HCT116 (cell line): ENCODE data around the gene ENSA. TPM values are rescaled to one million over a fixed set of nuclear protein-coding genes. Genes with fewer than 3 reads are reported as not detected.

ENCODE experiments used
- ATAC-seq: fragments of 200-7000 bp; cut with Tn5 transposase; 2 replicates; pipeline ENCODE4 v1.9.1; 2020; ENCODE audit warnings: mild to moderate bottlenecking, moderate library complexity
- BruUV-seq: library from RNA; stranded (reverse); fragments of 400-500 nt; replicated peaks from 2 replicates; lab custom pipeline; 2021; lab: Mats Ljungman, UMichigan
- CTCF ChIA-PET: fragments of 300-600 bp; sonication (Branson Sonifier 250); formaldehyde crosslinking; loops from one replicate; lab custom pipeline; 2021; ENCODE audit warnings: antibody characterized with exemption; lab: Charles Lee
- POLR2A ChIA-PET: fragments of 300-600, 350-600 bp; sonication (Branson Sonifier 250); formaldehyde crosslinking; loops from one replicate; lab custom pipeline; 2021; ENCODE audit warnings: antibody characterized with exemption; lab: Charles Lee
- RAD21 ChIA-PET, 2 experiments: fragments of 300-600 bp; sonication (Branson Sonifier 250); formaldehyde crosslinking; loops; one replicate each; lab custom pipeline; 2023; ENCODE audit warnings: low total read pairs in 2 of 2; ENCODE audit not compliant: uncharacterized antibody in 2 of 2, unreplicated experiment in 2 of 2, low non-redundant PET in 1 of 2; lab: Charles Lee
- DNase-seq: peaks from one replicate; pipeline ENCODE4 v3.0.0-alpha.2; 2010; ENCODE audit warnings: low read depth, low spot score
- H2AFZ ChIP-seq: fragments of 200-600 bp; shearing (Covaris generic), sonication (generic); 2 replicates; pipeline ENCODE4 v1.6.1; 2017; ENCODE audit warnings: low read depth, mixed run types, mixed read lengths, antibody characterized with exemption, low read length; ENCODE audit not compliant: poor library complexity, severe bottlenecking
- H3K27ac ChIP-seq: 2 replicates; pipeline ENCODE4 v1.5.1; 2012; ENCODE audit warnings: low read depth, low read length
- H3K27me3 ChIP-seq: fragments of 200-600 bp; sonication (generic); 2 replicates; pipeline ENCODE4 v1.6.1; 2016; ENCODE audit warnings: mixed run types, low read length, mixed read lengths; ENCODE audit not compliant: insufficient read depth
- H3K36me3 ChIP-seq, 2 experiments: fragments of 200-500 bp in 1 of 2; fragments of 200-600 bp in 1 of 2; sonication (Bioruptor generic) in 1 of 2; sonication (generic) in 1 of 2; 2 replicates each; pipeline versions ENCODE4 v1.5.1 to v1.6.1; 2014 to 2016; ENCODE audit warnings: low read length in 2 of 2, inconsistent platforms in 1 of 2, mixed read lengths in 1 of 2, mixed run types in 1 of 2; ENCODE audit not compliant: insufficient read depth in 2 of 2, control insufficient read depth in 1 of 2
- H3K4me1 ChIP-seq, 2 experiments: fragments of 200-600 bp in 1 of 2; sonication (generic) in 1 of 2; 2 replicates each; pipeline versions ENCODE4 v1.5.1 to v1.6.1; 2012 to 2017; ENCODE audit warnings: low read length in 2 of 2, inconsistent platforms in 1 of 2, mild to moderate bottlenecking in 1 of 2, mixed read lengths in 1 of 2, mixed run types in 1 of 2, moderate library complexity in 1 of 2; ENCODE audit not compliant: insufficient read depth in 2 of 2, control insufficient read depth in 1 of 2
- H3K4me2 ChIP-seq: fragments of 200-600 bp; sonication (generic); 2 replicates; pipeline ENCODE4 v1.6.1; 2017; ENCODE audit warnings: mixed run types, low read length, mixed read lengths
- H3K4me3 ChIP-seq, 2 experiments: fragments of 200-600 bp in 1 of 2; sonication (generic) in 1 of 2; replicated peaks in 1 of 2; 2 replicates each; pipeline ENCODE4 v1.5.1; 2011 to 2016; ENCODE audit warnings: low read length in 2 of 2, control low read depth in 1 of 2, low read depth in 1 of 2, mild to moderate bottlenecking in 1 of 2, mixed read lengths in 1 of 2, mixed run types in 1 of 2
- H3K79me2 ChIP-seq: fragments of 200-600 bp; sonication (generic); 2 replicates; pipeline ENCODE4 v1.6.1; 2017; ENCODE audit warnings: mild to moderate bottlenecking, mixed run types, low read length, moderate library complexity, mixed read lengths; ENCODE audit not compliant: insufficient read depth
- H3K9ac ChIP-seq: fragments of 200-600 bp; sonication (generic); 2 replicates; pipeline ENCODE4 v1.6.1; 2016; ENCODE audit warnings: low read length, mixed read lengths
- H3K9me2 ChIP-seq: fragments of 200-600 bp; sonication (generic), shearing (Covaris generic); 2 replicates; pipeline ENCODE4 v1.6.1; 2017; ENCODE audit warnings: mixed run types, mild to moderate bottlenecking, moderate library complexity; ENCODE audit not compliant: insufficient read depth
- H3K9me3 ChIP-seq, 2 experiments: fragments of 200-500 bp in 1 of 2; fragments of 200-600 bp in 1 of 2; sonication (Bioruptor generic) in 1 of 2; sonication (generic) in 1 of 2; 2 replicates each; pipeline ENCODE4 v1.6.1; 2014 to 2017; ENCODE audit warnings: low read length in 2 of 2, mixed read lengths in 2 of 2, inconsistent platforms in 1 of 2, low read depth in 1 of 2, mild to moderate bottlenecking in 1 of 2, mixed run types in 1 of 2, moderate library complexity in 1 of 2; ENCODE audit not compliant: control insufficient read depth in 1 of 2, insufficient read depth in 1 of 2
- H4K20me1 ChIP-seq: fragments of 200-600 bp; sonication (generic), shearing (Covaris generic); 2 replicates; pipeline ENCODE4 v1.6.1; 2017; ENCODE audit warnings: mixed run types, mild to moderate bottlenecking, moderate library complexity; ENCODE audit not compliant: insufficient read depth
- CTCF ChIP-seq, 3 experiments: fragments of 200-600 bp in 1 of 3; sonication (generic) in 1 of 3; IDR thresholded peaks in 2 of 3; conservative IDR thresholded peaks in 1 of 3; 2 replicates each; pipeline ENCODE4 v1.5.1; 2012 to 2017; ENCODE audit warnings: low read depth in 2 of 3, low read length in 2 of 3, antibody characterized with exemption in 1 of 3, borderline replicate concordance in 1 of 3, control low read depth in 1 of 3, mild to moderate bottlenecking in 1 of 3, mixed read lengths in 1 of 3, mixed run types in 1 of 3, moderate library complexity in 1 of 3; ENCODE audit not compliant: insufficient read depth in 1 of 3
- ELF1 ChIP-seq: IDR thresholded peaks from 2 replicates; pipeline ENCODE4 v1.6.1; 2012; ENCODE audit warnings: low read depth, borderline replicate concordance
- EZH2 ChIP-seq: fragments of 200-600 bp; sonication (generic); IDR thresholded peaks from 2 replicates; pipeline ENCODE4 v1.6.1; 2017; ENCODE audit warnings: antibody characterized with exemption, mixed run types
- EZH2phosphoT487 ChIP-seq: fragments of 200-600 bp; IDR thresholded peaks from 2 replicates; pipeline ENCODE4 v1.6.1; 2018; ENCODE audit warnings: antibody characterized with exemption, borderline replicate concordance
- JUND ChIP-seq: IDR thresholded peaks from 2 replicates; pipeline ENCODE4 v1.6.1; 2012
- MAX ChIP-seq: IDR thresholded peaks from 2 replicates; pipeline ENCODE4 v1.6.1; 2012
- POLR2A ChIP-seq: IDR thresholded peaks from 2 replicates; pipeline ENCODE4 v1.7.0; 2011; ENCODE audit warnings: borderline replicate concordance; ENCODE audit not compliant: insufficient read depth, insufficient read length; ENCODE audit errors: extremely low read depth
- POLR2AphosphoS5 ChIP-seq: IDR thresholded peaks from 2 replicates; pipeline ENCODE4 v1.6.1; 2011; ENCODE audit warnings: mild to moderate bottlenecking, low read depth, low read length, moderate library complexity
- REST ChIP-seq: IDR thresholded peaks from 2 replicates; pipeline ENCODE4 v1.6.1; 2012; ENCODE audit warnings: low read depth
- SIN3A ChIP-seq: IDR thresholded peaks from 2 replicates; pipeline ENCODE4 v1.6.1; 2012; ENCODE audit warnings: low read depth
- SP1 ChIP-seq: IDR thresholded peaks from 2 replicates; pipeline ENCODE4 v1.6.1; 2012; ENCODE audit warnings: low read depth
- SRF ChIP-seq: IDR thresholded peaks from 2 replicates; pipeline ENCODE4 v1.6.1; 2012; ENCODE audit warnings: low read depth
- TCF7L2 ChIP-seq: IDR thresholded peaks from 2 replicates; pipeline ENCODE4 v1.7.0; 2011; ENCODE audit warnings: borderline replicate concordance, inconsistent platforms; ENCODE audit not compliant: insufficient read depth, insufficient read length; ENCODE audit errors: extremely low read depth
- YY1 ChIP-seq: IDR thresholded peaks from 2 replicates; pipeline ENCODE4 v1.6.1; 2011; ENCODE audit warnings: low read length, low read depth, moderate library complexity, mild to moderate bottlenecking; ENCODE audit not compliant: insufficient replicate concordance; ENCODE audit errors: extremely low read depth
- ZBTB33 ChIP-seq: IDR thresholded peaks from 2 replicates; pipeline ENCODE4 v1.6.1; 2011; ENCODE audit warnings: mild to moderate bottlenecking, low read length, moderate library complexity; ENCODE audit not compliant: insufficient replicate concordance; ENCODE audit errors: extremely low read depth
- ZFX ChIP-seq: fragments of 450-650 bp; IDR thresholded peaks from 2 replicates; pipeline ENCODE4 v1.6.1; 2017
- ZNF274 ChIP-seq: fragments of 200-500 bp; sonication (Bioruptor generic); IDR thresholded peaks from 2 replicates; pipeline ENCODE4 v1.6.1; 2014; ENCODE audit warnings: mild to moderate bottlenecking, low read depth, low read length, inconsistent platforms
- intact Hi-C: fragments of 100-400 bp; cut with micrococcal nuclease; formaldehyde crosslinking; loops from 2 replicates; pipeline ENCODE4 v1.10.0; 2022
- total RNA-seq: library from RNA; stranded (reverse); gene quantifications from one replicate; pipeline ENCODE4 v1.2.1, GENCODE V29; 2021; ENCODE audit not compliant: unreplicated experiment

ENSA gene
- total RNA-seq, 1 experiment from 2014 or later = 130 TPM

- RAD21 ChIA-PET = no interaction called here
- Histone ChIP-seq H2AFZ (no peak overlapping the region), H3K4me1 (peaks cover 25 to 48% of the 10 kb centered on the region in 2 experiments), H3K27ac (no peak overlapping the region), H3K27me3 (no peaks in the 10 kb centered on the region), H3K9ac (no peak overlapping the region)
- POLR2A ChIA-PET = interaction anchor here (1.0 kb wide), 1 partner anchor 30 kb away, joined by 4 read pairs; the partner anchor contains the start of gene MCL1
- no peak for DNase-seq
- TF ChIP-seq ELF1 = no peak
- TF ChIP-seq YY1 = no peak
- no peak for TF ChIP-seq SIN3A
- TF ChIP-seq ZBTB33 = no peak
- TF ChIP-seq CTCF (IDR thresholded peaks at IDR 0.05 in 2 of 3, conservative IDR thresholded peaks at IDR 0.05 in 1 of 3; ENCODE audit: borderline replicate concordance in 1 of 3, insufficient read depth in 1 of 3, low read depth in 2 of 3, low read length in 2 of 3) = no peak
- no peak for TF ChIP-seq POLR2AphosphoS5
- no peak for TF ChIP-seq REST
- TF ChIP-seq EZH2phosphoT487 = no peak
- no peak for TF ChIP-seq SRF
- no peak for TF ChIP-seq MAX
- no peak for TF ChIP-seq ZFX
- no peak for TF ChIP-seq TCF7L2
- no peak for TF ChIP-seq JUND
- no peak for TF ChIP-seq EZH2
- no peak for TF ChIP-seq POLR2A
- no peak for TF ChIP-seq SP1
- TF ChIP-seq ZNF274 = no peak
- TF ChIP-seq, all 23 proteins: peak for 0
- no peaks in the 10 kb centered on the region for H4K20me1 ChIP-seq
- no peaks in the 10 kb centered on the region for H3K79me2 ChIP-seq
- H3K9me3 ChIP-seq = no peaks in the 10 kb centered on the region
- intact Hi-C loops = no loop called here
- BruUV-seq = no TSS peak
- no peak overlapping the region for H3K4me3 ChIP-seq
- no peak for ATAC-seq
- CTCF ChIA-PET = interaction anchor here (0.7 kb wide), 1 partner anchor 94 kb away, joined by 3 read pairs; no protein-coding TSS in a partner anchor
- peaks cover 3 to 4% of the 10 kb centered on the region in 2 experiments; a peak in 1 of 4 replicates for H3K36me3 ChIP-seq
- no peaks in the 10 kb centered on the region for H3K9me2 ChIP-seq
- H3K4me2 ChIP-seq = no peak overlapping the region
Measured at GRCh38 chr1:150609732-150610131, 19.7 kb downstream of the ENSA start.
